ENCODE data around the gene LAMP1. TPM values are rescaled to one million over a fixed set of nuclear protein-coding genes. Genes with fewer than 3 reads are reported as not detected.
"Not testable (repeated sequence)": the region's sequence is repeated elsewhere in the genome, so short reads cannot be mapped to it uniquely, and the experiment has no call there.

The LAMP1 gene
- total RNA-seq, 1 experiment from 2014 or later, result 225 TPM

DNA sequence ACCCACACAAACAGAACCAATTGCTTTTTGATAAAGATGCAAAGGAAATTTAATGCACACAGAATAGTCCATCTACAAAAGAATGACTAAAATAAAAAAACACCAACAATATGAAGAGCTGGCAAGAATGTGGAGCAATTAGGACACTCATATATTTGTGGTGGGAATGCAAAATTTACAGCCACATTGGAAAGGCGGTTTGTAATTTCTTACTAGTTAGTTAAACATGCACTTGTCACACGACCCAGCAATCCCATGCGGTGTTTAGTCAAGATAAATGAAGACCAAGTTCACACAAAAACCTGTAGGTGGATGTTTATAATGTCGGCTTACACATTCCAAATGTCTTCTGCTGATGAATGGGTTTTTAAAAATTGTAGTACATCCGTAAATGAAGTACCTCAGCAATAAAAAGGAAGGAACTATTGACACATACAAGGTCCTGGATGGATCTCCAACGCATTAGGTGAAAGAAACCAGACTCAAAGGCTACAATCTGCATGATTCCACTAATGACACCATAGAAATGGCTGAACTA lies 61.7 kb downstream of the LAMP1 start:
- Histone ChIP-seq H3K4me3 (no peak overlapping the region), H3K27me3 (peaks cover 23% of the 10 kb centered on the region), H3K9me3 (no peaks in the 10 kb centered on the region), H3K36me3 (no peaks in the 10 kb centered on the region)
- no peak for DNase-seq

GRCh38 chr13:113359571-113359970 lies 62.5 kb downstream of the LAMP1 start:
- H3K36me3 ChIP-seq, result no peaks in the 10 kb centered on the region
- no peaks in the 10 kb centered on the region for H3K9me3 ChIP-seq
- H3K27me3 ChIP-seq, result peaks cover 23% of the 10 kb centered on the region
- H3K4me3 ChIP-seq, result no peak overlapping the region
- DNase-seq, result no peak

DNA sequence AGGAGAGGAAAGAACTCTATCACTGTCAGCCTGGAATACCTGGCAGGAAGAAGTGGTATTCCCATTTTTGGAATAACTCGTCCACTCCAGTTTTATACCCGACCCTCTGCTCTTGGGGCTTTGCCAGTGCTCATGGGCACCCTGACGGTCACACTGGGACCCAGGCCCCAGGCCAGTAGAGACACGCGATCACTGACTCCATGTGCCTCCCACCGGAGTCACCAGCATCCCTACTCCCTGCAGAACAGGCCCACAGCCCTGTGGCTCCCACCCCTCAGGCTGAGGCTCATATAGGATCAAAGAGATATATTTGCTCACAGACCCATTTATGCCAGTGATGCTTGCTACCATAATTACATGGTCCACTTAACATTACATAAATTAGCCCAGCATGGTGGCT lies 63.4 kb downstream of the LAMP1 start:
- Histone ChIP-seq H3K36me3 (no peaks in the 10 kb centered on the region), H3K4me3 (no peak overlapping the region), H3K9me3 (no peaks in the 10 kb centered on the region), H3K27me3 (peaks cover 23% of the 10 kb centered on the region)
- no peak for DNase-seq

- H3K27me3 ChIP-seq, result peaks cover 23% of the 10 kb centered on the region
- H3K9me3 ChIP-seq, result no peaks in the 10 kb centered on the region
- no peak overlapping the region for H3K4me3 ChIP-seq
- no peaks in the 10 kb centered on the region for H3K36me3 ChIP-seq
- no peak for DNase-seq
These were observed 64.4 kb downstream of the LAMP1 start for GRCh38 chr13:113361406-113361805.

DNA sequence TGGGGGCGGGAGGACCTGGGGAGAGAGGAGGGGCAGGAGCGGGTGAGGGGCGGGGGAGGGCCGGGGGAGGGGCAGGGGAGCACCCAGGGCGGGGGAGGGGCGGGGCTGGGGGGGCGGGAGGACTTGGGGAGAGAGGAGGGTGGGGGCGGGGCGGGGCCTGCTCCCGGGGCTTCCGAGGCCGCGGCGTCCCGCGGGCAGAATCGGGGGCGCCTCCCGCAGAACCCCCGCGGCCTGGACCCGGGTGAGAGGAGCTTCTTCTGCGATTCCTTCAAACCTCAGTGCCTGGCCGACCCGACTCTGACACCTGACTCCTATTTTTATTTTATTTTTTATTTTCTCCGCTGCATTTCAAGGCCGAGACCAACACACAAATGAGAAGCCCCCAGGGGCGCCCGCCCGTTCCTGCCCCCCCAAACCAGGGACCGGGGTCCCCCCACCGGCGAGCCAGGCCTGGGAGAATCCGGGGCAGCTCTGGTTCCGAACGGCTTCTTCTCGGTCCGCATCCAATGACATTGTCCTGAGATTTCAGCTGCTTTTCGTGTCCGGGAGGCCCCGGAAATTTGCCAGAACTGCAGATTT lies 67.4 kb downstream of the LAMP1 start:
- DNase-seq, result no peak
- Histone ChIP-seq H3K4me3 (no peak overlapping the region), H3K9me3 (no peaks in the 10 kb centered on the region), H3K36me3 (no peaks in the 10 kb centered on the region), H3K27me3 (peaks cover 23% of the 10 kb centered on the region)

DNA sequence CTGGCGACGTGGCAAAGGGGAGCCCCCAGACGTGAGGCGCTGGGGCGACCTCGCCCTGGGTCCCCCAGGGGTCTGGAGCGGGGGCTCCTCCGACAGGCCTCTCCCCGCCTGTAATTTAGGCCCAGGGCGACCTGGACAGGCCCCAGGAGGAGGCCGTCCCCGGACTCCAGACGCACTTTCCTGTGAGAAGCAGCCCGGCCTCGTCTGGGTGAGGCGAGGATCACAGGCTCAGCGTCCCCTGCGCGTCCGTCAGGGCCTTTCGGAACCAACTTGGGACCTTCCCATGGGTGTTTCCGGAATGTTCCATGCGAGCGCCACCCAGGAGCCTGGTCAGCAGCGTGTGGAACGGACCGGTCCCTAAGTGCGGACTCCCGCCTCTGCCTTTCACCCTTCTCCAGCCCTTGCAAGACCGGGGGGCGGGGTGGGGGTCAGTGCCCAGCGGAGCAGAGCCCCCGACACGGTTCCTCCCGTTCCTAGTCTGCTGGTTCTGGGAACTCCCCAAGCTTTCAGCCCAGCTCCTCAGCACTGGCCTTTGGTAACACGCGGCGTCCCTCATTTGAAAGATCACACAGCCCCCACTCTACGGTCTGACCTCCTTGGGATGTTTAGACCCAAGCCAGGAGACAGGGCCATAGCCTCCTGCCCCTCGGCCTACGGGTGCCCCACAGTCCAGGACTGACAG lies 68.0 kb downstream of the LAMP1 start:
- Histone ChIP-seq H3K4me3 (no peak overlapping the region), H3K9me3 (no peaks in the 10 kb centered on the region), H3K27me3 (peaks cover 23% of the 10 kb centered on the region), H3K36me3 (no peaks in the 10 kb centered on the region)
- no peak for DNase-seq

- H3K4me3 ChIP-seq, result no peak overlapping the region
- no peak for DNase-seq
- H3K36me3 ChIP-seq, result no peaks in the 10 kb centered on the region
- peaks cover 19% of the 10 kb centered on the region for H3K27me3 ChIP-seq
- H3K9me3 ChIP-seq, result no peaks in the 10 kb centered on the region
These were observed 68.5 kb downstream of the LAMP1 start for GRCh38 chr13:113365583-113365970.

DNA sequence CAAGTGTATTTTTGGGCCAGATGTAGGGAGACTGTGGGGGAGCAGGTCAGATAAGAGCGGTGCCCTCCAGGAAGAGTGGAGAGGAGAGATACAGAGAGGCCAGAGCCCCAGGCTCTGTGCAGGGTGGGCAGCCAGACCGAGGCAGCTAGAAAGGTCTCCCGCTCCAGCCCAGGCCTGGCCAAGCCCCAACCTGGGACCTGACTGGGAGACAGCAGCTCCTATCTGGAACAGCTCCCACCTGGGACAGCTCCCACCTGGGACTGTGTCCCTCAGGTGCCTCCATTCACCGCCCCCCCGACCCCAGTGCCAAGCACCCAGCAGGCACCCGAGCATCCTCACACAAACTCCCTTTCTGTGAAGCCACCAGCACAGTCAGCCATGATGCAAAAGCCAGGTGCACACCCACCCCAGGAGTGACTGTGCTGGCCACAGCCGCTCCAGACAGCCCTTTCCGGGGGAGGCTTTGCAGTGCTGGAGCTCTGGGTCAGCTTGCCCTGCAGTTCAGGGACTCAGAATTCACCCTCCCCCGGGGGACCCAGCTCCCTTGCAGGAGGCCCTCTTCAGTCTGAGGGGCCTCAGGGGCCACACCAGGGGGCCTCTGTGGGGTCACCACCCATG lies 69.0 kb downstream of the LAMP1 start:
- DNase-seq, result no peak

DNA sequence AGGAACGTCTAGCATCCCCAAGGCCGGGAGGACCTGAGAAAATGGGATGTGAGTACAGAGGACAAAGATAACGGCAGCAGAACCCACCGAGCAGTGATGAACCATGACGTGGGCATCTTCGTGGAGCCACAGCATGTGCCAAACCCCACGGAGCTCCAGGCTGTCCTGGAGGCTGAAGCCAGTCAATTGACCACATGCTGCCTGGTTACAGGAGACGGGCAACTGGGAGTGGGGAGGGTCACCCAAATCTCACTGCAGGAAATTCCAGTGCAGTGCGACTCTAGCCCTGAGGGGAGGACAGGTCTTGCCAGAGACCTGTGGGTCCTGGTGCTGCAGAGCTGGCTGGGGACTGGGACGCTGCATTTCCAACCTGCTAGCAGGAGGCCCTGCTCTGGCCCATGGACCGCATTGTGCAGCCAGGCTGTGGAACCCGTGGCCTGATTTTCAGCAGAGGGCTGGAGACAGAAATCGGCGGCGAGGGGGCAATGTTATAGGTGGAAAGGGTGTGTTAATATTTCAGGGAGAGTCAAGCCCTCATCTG lies 70.1 kb downstream of the LAMP1 start:
- no peak overlapping the region for H3K4me3 ChIP-seq
- H3K27me3 ChIP-seq, result peaks cover 15% of the 10 kb centered on the region
- no peaks in the 10 kb centered on the region for H3K36me3 ChIP-seq
- DNase-seq, result no peak
- no peaks in the 10 kb centered on the region for H3K9me3 ChIP-seq

More for the DNA sequence above, 69.0 kb downstream of the LAMP1 start:
- peaks cover 19% of the 10 kb centered on the region for H3K27me3 ChIP-seq
- no peaks in the 10 kb centered on the region for H3K36me3 ChIP-seq
- no peak overlapping the region for H3K4me3 ChIP-seq
- H3K9me3 ChIP-seq, result no peaks in the 10 kb centered on the region

DNA sequence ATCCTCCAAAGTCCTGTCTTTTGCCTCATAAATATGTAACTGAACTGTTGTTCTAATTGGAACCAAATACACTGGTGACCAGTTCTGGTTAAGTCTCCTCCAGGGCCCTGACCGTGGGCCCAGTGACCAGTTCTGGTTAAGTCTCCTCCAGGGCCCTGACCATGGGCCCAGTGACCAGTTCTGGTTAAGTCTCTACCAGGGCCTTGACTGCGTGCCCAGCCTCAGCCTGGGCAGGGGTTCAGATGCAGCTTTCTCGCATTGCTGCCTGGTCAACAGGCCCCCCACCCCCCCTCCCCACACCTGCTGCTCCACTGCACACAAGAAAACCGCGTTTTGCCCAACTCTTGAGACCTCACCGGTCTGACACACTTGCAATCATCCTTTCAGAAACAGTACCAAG lies 70.7 kb downstream of the LAMP1 start:
- Histone ChIP-seq H3K27me3 (peaks cover 10% of the 10 kb centered on the region), H3K36me3 (no peaks in the 10 kb centered on the region), H3K4me3 (no peak overlapping the region), H3K9me3 (no peaks in the 10 kb centered on the region)
- DNase-seq, result no peak

DNA sequence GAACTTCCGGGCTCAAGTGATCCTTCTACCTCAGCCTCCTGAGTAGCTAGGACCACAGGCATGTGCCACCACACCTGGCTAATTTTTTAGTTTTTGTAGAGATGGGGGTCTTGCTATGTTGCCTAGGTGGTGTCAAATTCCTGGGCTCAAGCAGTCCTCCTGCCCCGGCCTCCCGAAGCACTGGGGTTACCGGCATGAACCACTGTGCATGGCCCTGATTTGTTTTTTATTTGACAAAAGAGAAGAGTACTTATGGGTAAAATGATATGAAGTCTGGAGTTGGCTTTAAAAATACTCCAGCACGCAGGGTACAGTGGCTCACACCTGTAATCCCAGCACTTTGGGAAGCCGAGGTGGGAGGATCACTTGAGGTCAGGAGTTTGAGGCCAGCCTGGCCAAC lies 71.3 kb downstream of the LAMP1 start:
- H3K9me3 ChIP-seq, DNase-seq, H3K27me3 ChIP-seq, H3K4me3 ChIP-seq, H3K36me3 ChIP-seq: not testable (repeated sequence)

DNA sequence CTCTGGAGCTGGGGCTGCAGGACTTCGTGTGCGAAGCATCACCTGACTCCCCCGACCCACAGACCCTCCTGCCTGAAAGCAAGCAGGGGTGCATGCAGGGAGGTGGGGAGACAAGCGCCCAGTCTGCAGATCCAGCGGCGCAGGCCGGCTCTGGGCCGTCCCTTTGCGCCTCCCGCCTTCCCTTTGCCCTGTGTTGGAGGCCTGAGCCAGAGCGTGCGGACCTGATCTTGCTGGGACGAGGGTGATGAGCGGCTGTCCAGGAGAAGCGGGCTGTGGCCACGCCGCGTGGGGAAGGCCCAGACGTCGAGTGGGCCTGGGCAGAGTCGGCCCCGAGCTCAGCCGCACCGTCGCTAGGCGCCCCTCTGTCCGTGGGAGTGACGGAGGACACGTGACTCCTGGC lies 72.2 kb downstream of the LAMP1 start:
- Histone ChIP-seq H3K27me3 (no peaks in the 10 kb centered on the region), H3K36me3 (no peaks in the 10 kb centered on the region), H3K9me3 (no peaks in the 10 kb centered on the region), H3K4me3 (no peak overlapping the region)
- no peak for DNase-seq

GRCh38 chr13:113369881-113370280 lies 72.8 kb downstream of the LAMP1 start:
- no peak for DNase-seq
- H3K4me3 ChIP-seq, result no peak overlapping the region
- H3K27me3 ChIP-seq, result no peaks in the 10 kb centered on the region
- no peaks in the 10 kb centered on the region for H3K9me3 ChIP-seq
- no peaks in the 10 kb centered on the region for H3K36me3 ChIP-seq

- H3K9me3 ChIP-seq, result no peaks in the 10 kb centered on the region
- H3K36me3 ChIP-seq, result no peaks in the 10 kb centered on the region
- no peak for DNase-seq
- H3K4me3 ChIP-seq, result no peak overlapping the region
- H3K27me3 ChIP-seq, result no peaks in the 10 kb centered on the region
These were observed 74.0 kb downstream of the LAMP1 start for GRCh38 chr13:113371061-113371460.

DNA sequence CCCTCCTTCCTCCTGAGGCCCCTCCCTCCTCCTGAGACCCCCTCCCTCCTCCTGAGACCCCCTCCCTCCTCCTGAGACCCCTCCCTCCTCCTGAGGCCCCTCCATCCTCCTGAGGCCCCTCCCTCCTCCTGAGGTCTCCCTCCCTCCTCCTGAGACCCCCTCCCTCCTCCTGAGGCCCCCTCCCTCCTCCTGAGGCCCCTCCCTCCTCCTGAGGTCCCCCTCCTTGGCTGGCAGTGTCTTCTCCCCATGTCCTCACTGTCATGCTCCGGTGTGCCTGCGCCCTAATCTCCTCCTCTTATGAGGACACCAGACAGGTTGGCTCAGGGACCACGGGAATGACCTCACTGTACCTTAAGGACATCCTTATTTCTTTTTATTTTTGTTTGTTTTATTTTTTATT lies 74.7 kb downstream of the LAMP1 start:
- not testable (repeated sequence) for H3K4me3 ChIP-seq, H3K9me3 ChIP-seq, H3K27me3 ChIP-seq, H3K36me3 ChIP-seq, DNase-seq
